HG02610 (cell line): ENCODE results near the gene TOMM34.

Experiments
- ATAC-seq: cut with Tn5 transposase; IDR thresholded peaks from one replicate; pipeline ENCODE4 v1.9.1; 2021; ENCODE audit warnings: mild to moderate bottlenecking, moderate library complexity; ENCODE audit not compliant: unreplicated experiment

TOMM34 gene, protein sequence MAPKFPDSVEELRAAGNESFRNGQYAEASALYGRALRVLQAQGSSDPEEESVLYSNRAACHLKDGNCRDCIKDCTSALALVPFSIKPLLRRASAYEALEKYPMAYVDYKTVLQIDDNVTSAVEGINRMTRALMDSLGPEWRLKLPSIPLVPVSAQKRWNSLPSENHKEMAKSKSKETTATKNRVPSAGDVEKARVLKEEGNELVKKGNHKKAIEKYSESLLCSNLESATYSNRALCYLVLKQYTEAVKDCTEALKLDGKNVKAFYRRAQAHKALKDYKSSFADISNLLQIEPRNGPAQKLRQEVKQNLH

DNA sequence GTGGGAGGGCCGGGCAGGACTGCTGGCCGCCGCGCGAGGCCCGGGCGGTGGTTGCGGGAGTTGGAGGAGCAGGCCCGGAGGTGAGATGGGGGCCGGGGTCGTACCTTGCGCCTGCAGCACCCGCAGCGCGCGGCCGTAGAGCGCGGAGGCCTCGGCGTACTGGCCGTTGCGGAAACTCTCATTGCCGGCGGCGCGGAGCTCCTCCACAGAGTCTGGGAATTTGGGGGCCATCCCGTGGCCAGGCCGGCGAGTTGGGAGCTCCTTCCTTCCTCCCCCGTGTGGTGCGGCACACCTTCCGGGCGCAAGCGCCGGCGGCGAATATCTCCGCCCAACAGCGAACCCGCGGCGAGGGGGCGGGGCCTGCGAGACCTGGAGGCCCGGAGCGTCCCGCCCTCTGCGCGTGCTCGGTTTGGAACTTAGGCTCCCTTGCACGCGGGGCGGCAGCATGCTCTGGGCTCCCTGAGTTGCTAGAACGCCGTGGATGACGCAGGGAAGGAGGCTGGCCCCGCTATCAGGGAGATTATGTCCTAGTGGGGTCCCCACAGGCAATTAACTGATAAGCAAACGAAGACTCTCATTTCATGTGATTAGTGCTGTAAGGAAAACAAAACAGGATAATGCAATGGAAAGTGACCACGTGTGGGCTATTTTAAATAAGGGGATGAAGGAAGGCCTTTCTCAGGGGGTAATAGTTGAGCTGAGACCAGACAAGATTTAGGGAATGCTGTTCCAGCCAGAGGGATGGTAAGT is at the start of gene TOMM34:
TSS of gene TOMM34 (minus strand) at position 295 of the 750 bp plus-strand sequence. CDS start at position 231, 64 bp downstream.
- peak; percentile 86 for ATAC-seq

DNA sequence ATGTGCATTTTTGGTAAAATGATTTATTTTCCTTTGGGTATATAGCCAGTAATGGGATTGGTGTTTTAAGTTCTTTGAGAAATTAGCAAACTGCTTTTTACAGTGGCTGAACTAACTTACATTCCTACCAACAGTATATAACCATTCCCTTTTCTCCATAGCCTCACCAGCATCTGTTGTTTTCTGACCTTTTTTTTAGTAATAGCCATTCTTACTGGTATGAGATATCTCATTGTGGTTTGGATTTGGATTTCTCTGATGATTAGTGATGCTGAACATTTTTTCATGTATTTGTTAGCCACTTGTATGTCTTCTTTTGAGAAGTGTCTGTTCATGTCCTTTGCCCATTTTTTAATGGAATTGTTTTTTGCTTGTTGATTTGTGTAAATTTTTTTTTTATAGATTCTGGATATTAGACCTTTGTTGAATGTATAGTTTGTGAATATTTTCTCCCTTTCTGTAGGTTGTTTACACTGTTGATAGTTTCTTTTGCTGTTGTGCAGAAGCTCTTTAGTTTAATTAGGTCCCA is 48.4 kb upstream of the TOMM34 start:
- ATAC-seq, result no peak

DNA sequence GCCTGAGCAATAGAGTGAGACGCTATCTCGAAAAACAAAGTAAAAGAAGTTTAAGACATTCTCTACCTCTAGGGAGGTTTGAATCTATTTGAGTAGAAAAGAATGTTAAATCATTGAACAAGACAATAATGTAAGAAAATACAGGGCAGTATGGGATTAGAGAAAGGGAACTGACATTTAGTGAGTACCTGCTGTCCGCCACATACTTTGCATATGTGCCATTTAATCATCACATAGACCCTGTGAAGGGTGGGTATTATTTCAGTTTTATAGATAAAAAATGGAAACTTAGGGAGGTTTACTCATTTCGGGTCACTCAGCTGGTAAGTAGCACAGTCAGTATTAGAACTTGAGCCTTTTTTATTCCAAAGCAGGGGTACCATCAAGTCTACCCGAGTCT is 37.5 kb upstream of the TOMM34 start:
- ATAC-seq, result no peak

DNA sequence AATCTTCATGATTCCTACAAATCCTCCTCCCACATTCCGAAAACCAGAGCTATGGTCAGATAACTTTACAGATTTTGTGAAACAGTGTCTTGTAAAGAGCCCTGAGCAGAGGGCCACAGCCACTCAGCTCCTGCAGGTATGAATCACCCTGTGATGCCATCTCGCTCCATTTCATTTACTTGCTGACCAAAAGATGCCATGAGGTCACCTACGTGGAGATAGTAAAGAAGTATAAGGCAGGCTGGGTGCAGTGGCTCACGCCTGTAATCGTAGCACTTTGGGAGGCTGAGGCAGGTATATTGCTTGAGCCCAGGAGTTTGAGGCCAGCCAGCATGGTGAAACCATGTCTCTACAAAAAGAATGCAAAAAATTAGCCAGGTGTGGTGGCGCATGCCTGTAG is 37.0 kb upstream of the TOMM34 start:
- no peak for ATAC-seq

DNA sequence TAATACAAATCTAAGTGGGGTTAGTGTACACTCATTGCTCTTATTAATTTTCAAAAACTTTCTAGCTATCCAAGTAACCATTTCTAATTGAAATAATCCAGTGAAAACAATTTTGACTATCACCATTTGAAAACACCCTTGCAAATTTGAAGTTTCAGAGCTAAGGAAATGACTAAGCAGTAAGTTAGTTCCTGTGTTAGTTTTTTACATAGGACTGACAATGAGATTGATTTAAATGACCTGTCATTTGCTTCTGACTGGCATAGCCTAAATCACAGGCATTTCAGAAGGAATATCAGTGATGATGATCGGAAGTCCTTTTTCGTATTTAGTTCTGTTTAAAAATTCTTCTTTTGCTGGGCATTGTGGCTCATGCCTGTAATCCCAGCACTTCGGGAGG is 33.1 kb upstream of the TOMM34 start:
- ATAC-seq, result no peak

DNA sequence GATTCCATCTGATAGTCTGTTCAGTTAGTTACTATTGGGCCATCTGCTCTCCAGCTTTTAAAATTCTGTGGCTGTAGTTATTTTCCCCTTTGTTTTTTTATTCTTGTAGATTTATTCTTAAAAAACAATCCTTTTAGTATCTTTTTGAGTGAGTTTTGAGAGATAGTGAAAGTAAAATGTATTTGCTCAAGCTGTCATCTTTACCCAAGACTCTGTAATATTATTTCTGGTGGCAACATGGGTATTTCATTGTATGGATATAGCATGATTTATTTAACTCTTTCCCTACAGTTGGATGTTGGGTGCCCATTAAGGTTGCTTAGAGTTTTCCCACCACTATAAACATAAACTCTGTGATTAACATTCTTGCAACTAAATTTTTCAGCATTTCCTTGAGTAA is 30.8 kb upstream of the TOMM34 start:
- no peak for ATAC-seq

DNA sequence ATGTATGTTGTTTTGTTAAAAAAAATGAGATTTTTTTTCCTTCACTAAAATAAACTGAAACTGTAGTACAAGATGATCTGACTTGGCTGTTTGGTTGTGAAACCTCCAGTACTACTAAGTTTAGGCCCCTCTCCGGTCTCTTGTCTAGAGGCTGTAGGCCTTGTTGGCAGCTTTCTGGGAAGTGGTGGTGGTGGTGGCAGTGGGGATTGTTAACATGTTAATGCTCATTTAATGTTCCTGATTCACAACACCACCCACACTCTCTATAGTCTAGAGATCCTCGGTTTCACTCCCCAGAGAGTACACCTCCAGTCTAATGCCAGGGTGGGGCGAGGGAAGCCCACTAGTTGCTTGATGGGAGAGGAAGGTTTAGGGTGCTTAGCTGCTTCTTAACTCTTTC is 30.2 kb upstream of the TOMM34 start:
- no peak for ATAC-seq

DNA sequence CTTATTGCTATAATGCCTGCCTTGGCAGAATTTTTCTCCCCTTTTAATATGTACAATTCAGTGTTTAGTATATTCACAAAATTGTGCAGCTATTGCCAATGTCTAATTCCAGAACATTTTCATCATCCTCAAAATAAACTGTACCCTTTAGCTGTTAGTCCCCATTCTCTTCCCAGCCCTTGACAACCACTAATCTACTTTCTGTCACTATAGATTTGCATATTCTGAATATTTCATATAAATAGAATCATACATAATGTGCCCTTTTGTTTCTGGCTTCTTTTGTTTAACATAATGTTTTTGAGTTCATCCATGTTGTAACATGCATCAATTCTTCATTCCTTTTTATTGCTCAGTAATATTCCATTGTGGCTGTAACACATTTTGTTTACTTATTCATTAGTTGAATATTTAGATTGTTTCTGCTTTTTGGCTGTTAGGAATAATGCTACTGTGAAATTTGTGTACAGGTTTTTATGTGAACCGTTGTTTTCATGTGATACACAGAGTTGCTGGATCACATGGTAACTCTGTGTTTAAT is 28.5 kb upstream of the TOMM34 start:
- no peak for ATAC-seq

DNA sequence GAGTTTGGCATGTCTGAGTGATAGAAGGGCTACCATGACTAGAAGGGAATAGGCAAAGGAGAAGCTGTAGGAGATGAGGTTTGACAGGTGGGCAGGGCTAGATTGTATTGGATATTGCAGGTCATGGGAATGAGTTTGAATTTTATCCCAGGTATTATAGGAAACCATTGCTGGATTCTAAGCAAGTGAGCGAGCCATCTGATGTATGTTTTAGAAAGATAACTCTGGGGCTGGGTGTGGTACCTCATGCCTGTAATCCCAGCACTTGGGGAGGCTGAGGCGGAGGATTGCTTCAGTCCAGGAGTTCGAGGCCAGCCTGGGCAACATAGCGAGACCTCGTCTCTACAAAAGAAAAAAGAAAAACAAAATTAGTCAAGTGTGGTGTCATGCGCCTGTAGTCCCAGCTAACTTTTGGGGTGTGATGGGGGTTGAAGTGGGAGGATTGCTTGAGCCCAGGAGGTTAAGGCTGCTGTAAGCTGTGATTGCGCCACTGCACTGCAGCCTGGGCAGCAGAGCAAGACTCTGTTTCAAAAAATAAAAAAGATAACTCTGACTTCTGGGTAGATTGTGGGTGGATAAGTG is 23.0 kb upstream of the TOMM34 start:
- no peak for ATAC-seq

DNA sequence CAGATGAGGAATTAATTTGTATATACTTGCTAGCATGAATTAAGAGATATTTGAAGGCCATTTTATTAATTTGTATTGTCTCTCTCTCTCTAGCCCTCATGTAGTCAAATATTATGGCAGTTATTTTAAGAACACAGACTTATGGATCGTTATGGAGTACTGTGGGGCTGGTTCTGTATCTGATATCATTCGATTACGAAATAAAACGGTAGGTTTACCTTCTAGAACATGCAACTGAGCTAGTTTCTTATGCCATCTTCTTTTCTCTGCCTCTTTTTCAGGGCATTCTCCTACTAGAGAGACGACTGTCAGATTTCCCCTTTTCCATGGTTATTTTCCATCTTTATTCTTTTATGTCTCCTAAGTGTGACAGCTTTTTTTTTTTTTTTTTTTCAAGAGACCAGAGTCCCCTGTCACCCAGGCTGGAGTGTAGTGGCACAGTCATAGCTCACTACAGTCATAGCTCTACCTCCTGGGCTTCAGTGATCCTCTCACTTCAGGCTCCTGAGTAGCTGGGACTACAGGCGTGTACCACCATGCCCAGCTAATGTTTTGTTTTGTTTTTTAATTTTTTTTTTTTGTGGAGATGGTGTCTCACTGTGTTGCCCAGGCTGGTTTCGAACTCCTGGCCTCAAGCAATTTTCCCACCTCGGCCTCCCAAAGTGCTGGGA is 21.7 kb upstream of the TOMM34 start:
- no peak for ATAC-seq

DNA sequence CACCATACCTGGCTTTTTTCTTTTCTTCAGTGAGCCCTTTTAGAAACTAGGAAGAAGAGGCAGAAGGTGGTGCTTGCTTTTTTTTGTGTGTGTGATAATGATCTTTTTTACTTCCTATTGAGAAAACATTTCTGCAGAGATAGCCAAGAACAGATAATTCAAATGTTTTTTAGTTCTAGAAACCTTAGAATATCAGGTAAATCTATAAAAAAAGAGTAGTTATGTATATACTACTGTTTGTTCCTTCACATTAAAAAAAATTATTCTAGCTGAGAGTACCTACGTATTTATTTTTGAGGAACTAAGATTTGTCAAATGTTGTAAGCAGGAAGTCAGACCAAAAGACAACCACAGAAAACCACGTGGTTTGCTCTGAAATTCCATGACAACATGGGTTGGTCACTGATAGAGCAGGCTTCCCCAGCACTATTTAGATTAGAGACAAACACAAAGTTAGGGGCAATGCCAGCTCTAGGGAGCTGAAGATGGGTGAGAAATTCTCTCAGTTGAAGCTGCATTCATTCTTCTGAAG is 19.0 kb upstream of the TOMM34 start:
- ATAC-seq, result peak; percentile 85

DNA sequence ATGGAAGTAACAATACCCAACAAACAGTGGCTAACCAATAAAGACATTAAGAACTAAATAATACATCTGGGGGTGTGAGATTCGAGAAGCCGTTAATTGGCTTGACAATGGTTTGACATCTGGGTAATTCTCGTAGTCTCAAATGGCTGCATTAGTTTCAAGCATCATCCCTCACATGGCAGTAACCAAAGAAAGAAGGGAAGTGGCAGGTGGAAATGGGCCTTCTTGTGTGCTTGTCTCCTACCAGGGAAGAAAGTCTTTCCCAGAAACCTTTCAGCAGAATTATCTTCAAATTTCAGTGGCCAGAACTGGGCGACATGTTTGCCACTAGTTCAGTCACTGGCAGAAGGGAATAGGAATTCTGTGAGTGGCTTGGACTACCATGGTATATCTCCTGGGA is 16.5 kb upstream of the TOMM34 start:
- no peak for ATAC-seq

DNA sequence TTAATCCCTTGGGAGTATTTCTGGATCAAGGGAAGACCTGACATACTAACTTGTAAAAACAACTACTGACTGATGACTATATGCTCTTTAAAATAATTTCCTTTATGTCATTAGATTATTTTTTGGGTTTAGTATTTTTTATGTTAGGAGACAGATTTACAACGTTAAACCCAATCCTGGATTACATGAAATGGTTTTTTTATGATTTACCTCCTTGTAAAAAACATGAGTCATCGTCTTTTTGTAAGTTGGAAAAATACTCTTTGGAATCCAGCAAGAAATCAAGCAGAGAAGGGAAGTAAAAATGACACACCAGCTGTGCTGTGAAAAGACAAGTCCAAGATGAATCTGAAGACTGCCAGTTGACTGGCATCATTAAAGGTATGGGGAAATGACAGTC is 12.9 kb upstream of the TOMM34 start:
- no peak for ATAC-seq

DNA sequence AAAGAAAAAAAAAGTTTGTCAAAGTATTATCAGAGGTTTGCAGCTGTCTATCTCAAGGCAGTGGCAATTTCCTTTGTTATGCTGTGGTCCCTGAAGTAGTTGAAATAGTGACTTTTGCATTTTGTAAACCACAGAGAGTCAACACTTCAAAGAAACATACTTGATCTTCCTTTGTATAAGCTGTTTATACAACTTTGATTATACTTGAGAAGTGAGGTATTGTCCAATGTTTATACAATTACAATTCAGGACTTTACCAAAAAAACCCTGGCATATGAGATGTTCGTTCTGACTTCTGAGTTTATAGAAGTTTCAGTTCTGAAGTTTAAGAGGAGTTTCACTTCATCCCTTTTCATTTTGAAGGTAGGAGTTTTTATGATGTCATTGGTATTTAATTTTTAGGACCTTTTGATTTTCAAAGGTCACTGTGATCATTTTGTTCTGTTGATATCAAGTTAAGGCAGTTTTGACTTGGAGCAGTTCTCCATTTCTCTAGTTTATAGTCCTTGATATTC is 10.1 kb upstream of the TOMM34 start:
- ATAC-seq, result no peak

DNA sequence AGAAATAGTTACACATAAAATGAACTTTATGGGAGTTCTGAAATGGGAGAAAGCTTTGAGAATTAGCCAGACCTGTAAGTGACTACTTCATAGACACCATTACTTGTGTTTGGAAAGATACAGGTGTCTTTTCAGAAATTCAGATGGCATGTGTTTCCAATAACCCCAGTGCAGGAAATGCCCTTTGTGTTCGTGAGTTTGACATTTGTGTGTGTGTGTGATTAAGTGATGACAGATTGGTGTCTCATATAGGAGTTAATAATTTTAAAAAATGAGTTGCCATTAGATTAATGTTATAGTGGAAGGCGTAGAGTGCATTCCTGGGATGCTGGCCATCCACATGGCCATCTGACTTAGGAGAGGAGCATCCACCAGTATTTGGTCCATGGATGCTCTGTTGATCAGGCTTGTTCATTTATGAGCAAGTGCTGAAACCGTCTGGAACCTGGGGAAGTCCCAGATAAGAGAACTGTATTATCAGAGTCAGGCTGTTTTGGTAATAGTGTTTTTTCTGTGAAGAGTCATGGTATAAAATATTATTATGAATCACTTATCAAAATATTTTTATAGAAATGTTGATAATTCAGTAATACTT is 9.2 kb upstream of the TOMM34 start:
- ATAC-seq, result no peak

DNA sequence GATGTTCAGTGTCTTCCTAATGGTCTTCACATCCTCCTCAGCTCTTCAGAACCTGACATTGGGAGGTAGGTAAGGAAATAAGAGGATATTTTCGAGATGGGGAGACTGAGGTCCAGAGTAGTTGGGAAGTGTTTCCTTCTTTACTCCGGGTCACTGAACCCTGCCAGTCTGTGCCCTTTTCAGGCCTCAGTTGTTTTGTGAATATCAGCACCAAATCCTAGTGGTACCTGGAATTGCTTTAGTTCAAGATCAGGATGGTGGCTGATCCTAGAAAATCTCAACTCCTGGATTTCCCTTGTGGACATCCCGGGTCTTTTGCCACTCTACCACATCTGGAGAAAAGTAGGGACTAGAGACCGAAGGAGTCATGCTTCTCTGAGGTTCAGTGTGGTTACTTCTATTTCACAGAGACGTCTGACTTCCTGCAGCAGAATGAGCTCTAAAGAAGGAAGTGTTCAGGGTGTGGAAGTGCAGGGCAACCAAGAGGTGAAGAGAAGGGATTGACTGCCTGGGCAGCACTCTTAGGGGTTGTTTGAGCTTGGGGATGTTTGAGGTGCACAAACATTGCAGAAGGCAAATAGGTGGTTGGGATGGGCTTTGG is 7.1 kb upstream of the TOMM34 start:
- peak; percentile 23 for ATAC-seq

DNA sequence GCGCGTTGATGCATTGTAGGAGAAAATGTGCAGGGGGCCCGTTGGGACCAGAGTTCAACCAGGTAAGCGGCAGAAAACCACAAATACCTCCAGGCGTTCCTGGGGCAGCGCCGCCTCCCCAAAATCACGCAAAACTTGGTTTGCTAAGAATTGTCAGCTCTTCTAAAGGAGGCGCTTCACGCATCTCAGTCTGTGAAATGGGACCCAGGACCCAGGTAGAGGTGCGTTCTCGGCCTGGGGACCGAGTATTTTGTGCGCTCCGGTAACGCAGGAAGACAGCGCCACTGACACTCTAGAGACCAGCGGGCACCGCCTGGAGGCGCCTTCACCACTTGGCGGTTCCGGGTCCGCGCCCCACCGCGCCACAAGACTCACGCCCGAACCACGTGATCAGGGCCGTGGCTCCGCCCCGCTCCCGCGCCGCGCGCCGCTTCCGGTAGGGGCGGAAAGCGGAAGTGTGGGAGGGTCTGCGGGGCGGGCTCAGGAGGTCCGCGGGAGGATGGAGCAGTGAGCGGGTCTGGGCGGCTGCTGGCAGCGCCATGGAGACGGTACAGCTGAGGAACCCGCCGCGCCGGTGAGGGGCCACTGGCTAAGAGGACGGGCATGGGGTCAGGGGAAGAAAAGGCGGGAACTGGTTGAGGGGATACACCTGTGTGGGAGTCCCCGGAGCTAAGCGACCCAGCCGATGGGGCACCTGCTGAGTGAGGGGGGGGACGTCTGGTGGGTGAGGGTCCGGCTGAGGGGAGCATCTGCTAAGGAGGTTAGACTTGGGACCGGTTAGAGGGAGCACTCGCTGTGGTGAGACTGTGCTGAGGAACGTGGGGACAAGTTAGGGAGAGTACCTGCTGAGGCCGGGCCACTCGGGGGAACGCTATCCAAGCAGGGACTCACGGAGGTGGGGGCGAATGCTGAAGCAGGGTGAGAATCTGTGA is 6.1 kb upstream of the TOMM34 start, which contains the start of gene STK4:
TSS of gene STK4 (plus strand) at position 483 of the 932 bp plus-strand sequence. CDS start at position 540, 57 bp downstream.
- ATAC-seq, result peak; percentile 67

DNA sequence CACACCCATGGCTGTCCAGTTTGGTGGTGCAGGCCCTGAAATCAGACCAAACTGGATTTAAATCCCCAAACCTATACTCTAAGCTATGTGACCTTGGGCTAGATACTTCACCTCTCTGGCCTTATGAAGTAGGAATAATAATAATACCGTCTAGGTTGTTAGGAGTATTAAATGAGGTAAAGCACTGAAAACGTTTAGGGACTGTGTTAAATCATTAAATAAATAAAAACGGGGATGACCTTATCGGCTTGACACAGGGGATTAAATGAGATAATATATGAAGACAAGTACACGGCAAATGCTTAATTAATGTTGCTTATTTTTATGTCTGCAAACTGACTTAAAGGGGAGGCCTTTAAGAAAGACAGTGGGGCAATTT is 5.4 kb upstream of the TOMM34 start:
- no peak for ATAC-seq
